Mesendoderm (in vitro differentiated cells): ENCODE data around the gene CRTAC1.

Experiments used
- DNase-seq: peaks from one replicate; pipeline ENCODE4 v3.0.0; 2013
- H2AK5ac ChIP-seq: 2 replicates; pipeline ENCODE4 v1.6.1; 2013; ENCODE audit warnings: low read length, inconsistent platforms
- H2BK120ac ChIP-seq: 2 replicates; pipeline ENCODE4 v1.6.1; 2013; ENCODE audit warnings: low read depth, mild to moderate bottlenecking, low read length, moderate library complexity, mixed read lengths
- H2BK15ac ChIP-seq: replicated peaks from 2 replicates; pipeline ENCODE4 v1.6.1; 2013; ENCODE audit warnings: low read depth, mild to moderate bottlenecking, moderate library complexity
- H2BK5ac ChIP-seq: 2 replicates; pipeline ENCODE4 v1.6.1; 2013; ENCODE audit warnings: low read length, inconsistent platforms
- H3K18ac ChIP-seq: 2 replicates; pipeline ENCODE4 v1.6.1; 2013; ENCODE audit warnings: mild to moderate bottlenecking, low read length, mixed read lengths
- H3K23ac ChIP-seq: one replicate; pipeline ENCODE4 v1.6.1; 2013; ENCODE audit warnings: low read length
- H3K27ac ChIP-seq: 2 replicates; pipeline ENCODE4 v1.5.1; 2013; ENCODE audit warnings: low read depth, mild to moderate bottlenecking, inconsistent platforms, low read length, moderate library complexity
- H3K27me3 ChIP-seq: 2 replicates; pipeline ENCODE4 v1.6.1; 2013; ENCODE audit warnings: low read length, control low read depth, mild to moderate bottlenecking, inconsistent platforms; ENCODE audit not compliant: insufficient read depth, poor library complexity
- H3K36me3 ChIP-seq: 2 replicates; pipeline ENCODE4 v1.6.1; 2013; ENCODE audit warnings: low read length, inconsistent platforms; ENCODE audit not compliant: control insufficient read depth, insufficient read depth
- H3K4ac ChIP-seq: one replicate; pipeline ENCODE4 v1.6.1; 2013; ENCODE audit warnings: low read depth, mild to moderate bottlenecking, low read length, moderate library complexity
- H3K4me1 ChIP-seq: 2 replicates; pipeline ENCODE4 v1.6.1; 2013; ENCODE audit warnings: low read depth, low read length, inconsistent platforms; ENCODE audit not compliant: control insufficient read depth
- H3K4me2 ChIP-seq: 2 replicates; pipeline ENCODE4 v1.6.1; 2013; ENCODE audit warnings: low read length
- H3K4me3 ChIP-seq: 2 replicates; pipeline ENCODE4 v1.5.1; 2013; ENCODE audit warnings: mild to moderate bottlenecking, low read length
- H3K56ac ChIP-seq: one replicate; pipeline ENCODE4 v1.6.1; 2013; ENCODE audit warnings: low read length
- H3K79me1 ChIP-seq: 2 replicates; pipeline ENCODE4 v1.6.1; 2013; ENCODE audit warnings: low read length, inconsistent platforms
- H3K79me2 ChIP-seq: 2 replicates; pipeline ENCODE4 v1.6.1; 2013; ENCODE audit warnings: mild to moderate bottlenecking, low read length; ENCODE audit not compliant: control insufficient read depth, insufficient read depth
- H3K9ac ChIP-seq: 2 replicates; pipeline ENCODE4 v1.6.1; 2013; ENCODE audit warnings: low read length, inconsistent platforms
- H4K5ac ChIP-seq: one replicate; pipeline ENCODE4 v1.6.1; 2013; ENCODE audit warnings: low read length
- H4K8ac ChIP-seq: one replicate; pipeline ENCODE4 v1.6.1; 2013; ENCODE audit warnings: low read depth, mild to moderate bottlenecking, control low read depth, low read length, moderate library complexity
- WGBS: extraction: QIAGEN DNeasy Blood & Tissue Kit; methylation state at CpG from one replicate; pipeline ENCODE4 v1.1.7; 2013; ENCODE audit warnings: low lambda C conversion rate, missing lambda C conversion rate; ENCODE audit not compliant: insufficient coverage; ENCODE audit errors: extremely low coverage; 5-methylcytosine and 5-hydroxymethylcytosine counted together

Gene CRTAC1

DNA sequence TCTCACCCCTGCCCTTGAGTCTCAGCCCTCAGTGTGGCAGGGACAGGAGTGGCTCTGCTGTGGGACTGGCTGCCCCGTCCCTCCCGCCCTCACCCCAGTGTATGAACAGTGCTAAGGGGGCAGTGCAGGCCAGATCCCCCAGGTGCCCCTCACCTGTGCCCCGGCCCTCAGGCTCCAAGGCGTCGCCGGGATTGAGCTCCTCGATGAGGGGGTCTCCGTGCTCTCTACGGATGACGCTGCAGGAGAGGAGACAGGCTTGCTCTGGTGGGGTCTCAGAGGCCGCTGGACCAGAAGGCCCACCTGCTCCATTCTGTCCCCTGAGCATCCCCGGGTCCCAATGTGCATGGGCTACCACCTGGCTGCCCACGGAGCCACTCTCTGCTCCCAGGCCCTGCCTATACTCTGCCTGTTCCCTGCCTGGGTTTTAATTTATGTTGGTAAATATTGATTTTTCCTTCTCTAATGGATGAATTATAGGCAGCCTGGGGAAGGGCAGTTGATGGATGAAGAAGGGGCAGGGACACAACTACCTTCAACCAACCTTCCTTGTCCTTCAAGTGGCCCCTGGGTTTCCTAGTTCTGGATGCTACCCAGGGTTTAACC, 133.6 kb downstream of the CRTAC1 start:
- Histone ChIP-seq H3K9ac (no peak overlapping the region), H2AK5ac (no peak overlapping the region), H3K4me1 (no peaks in the 10 kb centered on the region), H3K79me2 (no peaks in the 10 kb centered on the region), H4K5ac (no peak overlapping the region), H3K4me2 (no peak overlapping the region), H3K18ac (no peak overlapping the region), H2BK5ac (no peak overlapping the region), H3K4me3 (no peak overlapping the region), H2BK120ac (no peak overlapping the region), H3K79me1 (no peaks in the 10 kb centered on the region), H3K36me3 (no peaks in the 10 kb centered on the region), H3K23ac (no peak overlapping the region), H4K8ac (no peak overlapping the region), H3K56ac (no peak overlapping the region), H2BK15ac (no peak overlapping the region), H3K27ac (no peak overlapping the region), H3K27me3 (no peaks in the 10 kb centered on the region), H3K4ac (no peak overlapping the region)
- WGBS: no CpG with 5 or more reads among the region's 13 CpGs
- no peak for DNase-seq

DNA sequence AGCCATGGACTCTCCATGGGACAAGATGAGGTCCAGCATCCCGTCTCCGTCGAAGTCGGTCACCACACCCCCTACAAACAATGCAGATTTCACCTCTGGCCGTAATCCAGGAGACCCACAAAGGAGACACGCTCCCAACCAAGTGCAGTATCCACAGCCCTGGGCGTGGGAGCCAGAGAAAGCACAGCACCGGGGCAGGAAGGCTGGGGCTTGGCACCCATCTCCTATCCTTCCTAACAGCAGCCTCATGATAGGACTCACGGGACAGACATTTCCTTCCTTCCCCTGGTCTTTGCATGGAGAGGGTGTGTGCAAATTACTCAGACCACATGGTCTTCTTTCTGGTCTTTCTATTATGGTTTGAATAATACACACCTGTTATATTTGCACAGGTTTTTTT, 134.5 kb downstream of the CRTAC1 start:
- no peak overlapping the region for H2BK5ac ChIP-seq
- H4K8ac ChIP-seq: no peak overlapping the region

DNA sequence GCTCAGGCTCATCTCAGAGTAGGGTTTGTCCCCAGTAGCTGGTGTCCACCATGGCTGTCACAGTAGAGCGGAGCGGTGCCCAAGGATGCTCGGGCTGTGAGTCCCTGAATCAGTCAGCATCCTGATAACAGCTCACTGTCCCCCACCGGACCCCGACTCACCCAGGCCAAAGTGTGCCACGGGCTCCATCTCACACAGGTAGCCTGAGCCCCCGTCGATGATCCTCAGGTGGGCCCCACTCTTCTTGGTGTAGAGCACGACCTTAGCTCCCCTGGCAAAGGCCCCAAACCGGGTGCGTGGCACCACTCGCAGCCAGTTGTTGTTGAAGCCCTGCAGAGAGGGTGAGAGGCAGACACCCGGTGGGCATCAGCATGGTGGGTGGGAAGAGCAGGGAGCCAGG, 135.3 kb downstream of the CRTAC1 start:
- no peak overlapping the region for H3K18ac ChIP-seq
- no peak overlapping the region for H3K23ac ChIP-seq
- no peak overlapping the region for H2AK5ac ChIP-seq
- H3K36me3 ChIP-seq: no peaks in the 10 kb centered on the region
- no peak overlapping the region for H3K56ac ChIP-seq
- no peak overlapping the region for H3K4me3 ChIP-seq
- H2BK5ac ChIP-seq: no peak overlapping the region
- H3K4me2 ChIP-seq: no peak overlapping the region
- no peaks in the 10 kb centered on the region for H3K4me1 ChIP-seq
- no peaks in the 10 kb centered on the region for H3K79me1 ChIP-seq
- H3K4ac ChIP-seq: no peak overlapping the region
- H3K27me3 ChIP-seq: no peaks in the 10 kb centered on the region
- H2BK15ac ChIP-seq: no peak overlapping the region
- H3K9ac ChIP-seq: no peak overlapping the region
- no CpG with 5 or more reads among the region's 13 CpGs for WGBS
- H3K79me2 ChIP-seq: no peaks in the 10 kb centered on the region
- H4K5ac ChIP-seq: no peak overlapping the region
- no peak overlapping the region for H2BK120ac ChIP-seq
- H4K8ac ChIP-seq: no peak overlapping the region
- DNase-seq: no peak
- H3K27ac ChIP-seq: no peak overlapping the region

More for the DNA sequence above, 134.5 kb downstream of the CRTAC1 start:
- Histone ChIP-seq H4K5ac (no peak overlapping the region), H3K4me1 (no peaks in the 10 kb centered on the region), H2AK5ac (no peak overlapping the region), H3K4ac (no peak overlapping the region), H3K36me3 (no peaks in the 10 kb centered on the region), H3K18ac (no peak overlapping the region), H3K23ac (no peak overlapping the region), H2BK120ac (no peak overlapping the region), H3K56ac (no peak overlapping the region), H3K9ac (no peak overlapping the region), H3K4me2 (no peak overlapping the region), H3K79me1 (no peaks in the 10 kb centered on the region), H3K27ac (no peak overlapping the region), H2BK15ac (no peak overlapping the region), H3K79me2 (no peaks in the 10 kb centered on the region), H3K4me3 (no peak overlapping the region), H3K27me3 (no peaks in the 10 kb centered on the region)
- no peak for DNase-seq
- WGBS: no CpG with 5 or more reads among the region's 9 CpGs

- no peak overlapping the region for H2BK5ac ChIP-seq
- no peak overlapping the region for H2BK120ac ChIP-seq
- H4K5ac ChIP-seq: no peak overlapping the region
- no peak overlapping the region for H3K56ac ChIP-seq
- H4K8ac ChIP-seq: no peak overlapping the region
- no peaks in the 10 kb centered on the region for H3K79me2 ChIP-seq
- no peak overlapping the region for H3K18ac ChIP-seq
- H2BK15ac ChIP-seq: no peak overlapping the region
- no peak overlapping the region for H3K4me3 ChIP-seq
- H3K4me2 ChIP-seq: no peak overlapping the region
- 100% methylated on average over 1 of the region's 3 CpGs for WGBS
- no peaks in the 10 kb centered on the region for H3K27me3 ChIP-seq
- DNase-seq: no peak
- H3K4me1 ChIP-seq: peaks cover 2% of the 10 kb centered on the region
- H2AK5ac ChIP-seq: no peak overlapping the region
- no peaks in the 10 kb centered on the region for H3K79me1 ChIP-seq
- no peak overlapping the region for H3K23ac ChIP-seq
- no peak overlapping the region for H3K9ac ChIP-seq
- no peak overlapping the region for H3K4ac ChIP-seq
- no peaks in the 10 kb centered on the region for H3K36me3 ChIP-seq
- H3K27ac ChIP-seq: no peak overlapping the region
Observed at GRCh38 chr10:97894092-97894491, 136.3 kb downstream of the CRTAC1 start.

DNA sequence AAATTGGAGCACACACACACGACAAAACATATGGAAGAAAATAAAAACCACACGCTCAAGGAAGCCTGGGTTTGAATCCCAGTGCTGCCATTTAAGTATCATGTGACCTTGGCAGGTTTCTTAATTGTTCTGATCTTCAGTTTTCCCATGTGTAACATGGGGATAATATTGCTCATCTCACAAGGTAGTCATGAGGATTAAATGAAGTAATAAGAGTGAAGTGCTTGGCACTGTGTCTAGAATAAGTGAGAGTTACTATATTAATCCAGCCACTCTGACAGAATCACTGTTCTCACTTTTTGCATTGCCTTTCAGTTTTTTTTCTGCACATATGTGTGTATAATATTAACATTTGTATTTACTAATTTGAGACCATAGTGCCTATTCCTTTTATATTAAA, 137.5 kb downstream of the CRTAC1 start:
- no peak for DNase-seq
- Histone ChIP-seq H3K4me2 (no peak overlapping the region), H2BK5ac (no peak overlapping the region), H4K8ac (no peak overlapping the region), H3K9ac (no peak overlapping the region), H3K4me3 (no peak overlapping the region), H3K23ac (no peak overlapping the region), H4K5ac (no peak overlapping the region), H3K4me1 (peaks cover 2% of the 10 kb centered on the region), H3K79me1 (no peaks in the 10 kb centered on the region), H2AK5ac (no peak overlapping the region), H3K27me3 (no peaks in the 10 kb centered on the region), H3K27ac (no peak overlapping the region), H3K56ac (no peak overlapping the region), H3K18ac (no peak overlapping the region), H3K36me3 (no peaks in the 10 kb centered on the region), H2BK15ac (no peak overlapping the region), H2BK120ac (no peak overlapping the region), H3K4ac (no peak overlapping the region), H3K79me2 (no peaks in the 10 kb centered on the region)
- WGBS: no CpG with 5 or more reads among the region's 2 CpGs

GRCh38 chr10:97892506-97892905, 137.9 kb downstream of the CRTAC1 start:
- Histone ChIP-seq H2BK120ac (no peak overlapping the region), H3K23ac (no peak overlapping the region), H2AK5ac (no peak overlapping the region), H2BK15ac (no peak overlapping the region), H3K9ac (no peak overlapping the region), H3K18ac (no peak overlapping the region), H3K4me3 (no peak overlapping the region), H4K8ac (no peak overlapping the region), H3K4me2 (no peak overlapping the region), H3K79me1 (no peaks in the 10 kb centered on the region), H3K27me3 (no peaks in the 10 kb centered on the region), H3K4ac (no peak overlapping the region), H3K79me2 (no peaks in the 10 kb centered on the region), H3K36me3 (no peaks in the 10 kb centered on the region), H3K56ac (no peak overlapping the region), H3K4me1 (peaks cover 2% of the 10 kb centered on the region), H2BK5ac (no peak overlapping the region), H4K5ac (no peak overlapping the region), H3K27ac (no peak overlapping the region)
- DNase-seq: no peak
- no CpG with 5 or more reads among the region's 2 CpGs for WGBS
